Liver (tissue), 9 donors: ENCODE results near the gene OTOG. TPM values are rescaled to one million over a fixed set of nuclear protein-coding genes. Genes with fewer than 3 reads are reported as not detected.

Experiments
- DNase-seq: peaks from one replicate; pipeline ENCODE4 v3.0.0-alpha.2; 2017; ENCODE audit warnings: low spot score
- H3K27ac ChIP-seq, 2 donors: one replicate each; pipeline ENCODE4 v1.7.0; 2013; ENCODE audit warnings: inconsistent platforms in 2 of 2, low read length in 2 of 2, control low read depth in 1 of 2, low read depth in 1 of 2, mild to moderate bottlenecking in 1 of 2
- H3K27me3 ChIP-seq, 4 donors: one replicate each; pipeline versions ENCODE4 v1.6.1 to v1.7.0; 2013; ENCODE audit warnings: low read length in 3 of 4, inconsistent platforms in 1 of 4, mild to moderate bottlenecking in 1 of 4, moderate library complexity in 1 of 4; ENCODE audit not compliant: control insufficient read depth in 4 of 4, insufficient read depth in 4 of 4
- H3K36me3 ChIP-seq, 4 donors: one replicate each; pipeline versions ENCODE4 v1.6.1 to v1.7.0; 2013; ENCODE audit warnings: low read length in 3 of 4, mild to moderate bottlenecking in 3 of 4, low read depth in 1 of 4, moderate library complexity in 1 of 4; ENCODE audit not compliant: control insufficient read depth in 4 of 4, insufficient read depth in 3 of 4
- H3K4me1 ChIP-seq, 4 donors: one replicate each; pipeline versions ENCODE4 v1.6.1 to v1.7.0; 2013; ENCODE audit warnings: low read length in 3 of 4, mild to moderate bottlenecking in 3 of 4, moderate library complexity in 1 of 4; ENCODE audit not compliant: control insufficient read depth in 4 of 4, insufficient read depth in 4 of 4
- H3K4me3 ChIP-seq, 3 donors: one replicate each; pipeline versions ENCODE4 v1.6.1 to v1.7.0; 2013; ENCODE audit warnings: low read length in 3 of 3, control low read depth in 1 of 3, low read depth in 1 of 3, mild to moderate bottlenecking in 1 of 3
- H3K9ac ChIP-seq, 2 donors: one replicate each; pipeline ENCODE4 v1.7.0; 2013; ENCODE audit warnings: low read length in 2 of 2, mild to moderate bottlenecking in 2 of 2, moderate library complexity in 2 of 2, control low read depth in 1 of 2, low read depth in 1 of 2
- H3K9me3 ChIP-seq, 4 donors: one replicate each; pipeline versions ENCODE4 v1.6.1 to v1.7.0; 2013; ENCODE audit warnings: low read length in 3 of 4; ENCODE audit not compliant: control insufficient read depth in 4 of 4
- CTCF ChIP-seq: fragments of 150-350 bp; IDR thresholded peaks from 2 replicates; pipeline ENCODE4 v1.5.1; 2017; ENCODE audit warnings: improper control_type of control experiment, low read depth, low read length; ENCODE audit not compliant: missing input control
- FOXA1 ChIP-seq: IDR thresholded peaks from 2 replicates; pipeline ENCODE4 v1.6.1; 2016; ENCODE audit warnings: antibody characterized with exemption
- FOXA2 ChIP-seq: IDR thresholded peaks from 2 replicates; pipeline ENCODE4 v1.6.1; 2016; ENCODE audit warnings: antibody characterized with exemption
- HNF4G ChIP-seq: IDR thresholded peaks from 2 replicates; pipeline ENCODE4 v1.6.1; 2016; ENCODE audit warnings: antibody characterized with exemption
- JUND ChIP-seq, 2 donors: IDR thresholded peaks; 2 replicates each; pipeline ENCODE4 v1.6.1; 2016; ENCODE audit warnings: antibody characterized with exemption in 2 of 2
- NR2F2 ChIP-seq: IDR thresholded peaks from 2 replicates; pipeline ENCODE4 v1.6.1; 2016; ENCODE audit warnings: antibody characterized with exemption
- RAD21 ChIP-seq, 2 donors: IDR thresholded peaks; 2 replicates each; pipeline ENCODE4 v1.6.1; 2016; ENCODE audit warnings: antibody characterized with exemption in 2 of 2, mild to moderate bottlenecking in 2 of 2
- SP1 ChIP-seq: IDR thresholded peaks from 2 replicates; pipeline ENCODE4 v1.6.1; 2018; ENCODE audit warnings: antibody characterized with exemption, mild to moderate bottlenecking
- YY1 ChIP-seq: IDR thresholded peaks from 2 replicates; pipeline ENCODE4 v1.6.1; 2016; ENCODE audit warnings: antibody characterized with exemption, mild to moderate bottlenecking
- ZBTB33 ChIP-seq: IDR thresholded peaks from 2 replicates; pipeline ENCODE4 v1.6.1; 2016; ENCODE audit warnings: antibody characterized with exemption
- WGBS: extraction: QIAGEN DNeasy Blood & Tissue Kit; methylation state at CpG from one replicate; pipeline ENCODE4 v1.1.7; 2013; 5-methylcytosine and 5-hydroxymethylcytosine counted together
- polyA plus RNA-seq, 2 donors: library from polyadenylated mRNA; stranded (reverse) in 1 of 2; unstranded in 1 of 2; fragments of 200-250 nt in 1 of 2; fragments of >200 nt in 1 of 2; fragmentation: Nextera tagmentation in 1 of 2; extraction: Ambion mirVana in 1 of 2; gene quantifications; one replicate each; pipeline versions ENCODE4 v1.2.1 to v1.2.3, GENCODE V29; 2013 to 2015
- total RNA-seq, 2 donors: library from RNA; depleted of rRNA; stranded (reverse); fragments of >200 nt; gene quantifications; one replicate each; pipeline ENCODE4 v1.2.3, GENCODE V29; 2014
- donor health status: healthy.
- donor health status: healthy.
- donor health status: healthy.
- donor health status: healthy.
- donor health status: healthy.

OTOG gene
- total and polyA plus RNA-seq, 4 donors: not detected

- no peak for TF ChIP-seq CTCF
Observed at GRCh38 chr11:17498475-17498874, 48.6 kb upstream of the OTOG start (continued).

- WGBS: 90% methylated on average over 12 of the region's 12 CpGs
- Histone ChIP-seq H3K9me3 (no peaks in the 10 kb centered on the region), H3K27ac (no peak overlapping the region), H3K36me3 (no peaks in the 10 kb centered on the region), H3K4me1 (no peaks in the 10 kb centered on the region), H3K9ac (no peak overlapping the region), H3K4me3 (no peak overlapping the region), H3K27me3 (no peaks in the 10 kb centered on the region)
- DNase-seq: no peak
- TF ChIP-seq HNF4G: no peak
- no peak for TF ChIP-seq FOXA1
Observed at GRCh38 chr11:17500673-17501072, 46.4 kb upstream of the OTOG start.

GRCh38 chr11:17502630-17503029, 44.4 kb upstream of the OTOG start:
- WGBS: 84% methylated on average over 4 of the region's 4 CpGs
- no peak for DNase-seq
- no peak for TF ChIP-seq FOXA2
- Histone ChIP-seq H3K27me3 (no peaks in the 10 kb centered on the region), H3K4me1 (no peaks in the 10 kb centered on the region), H3K36me3 (no peaks in the 10 kb centered on the region), H3K27ac (no peak overlapping the region), H3K4me3 (no peak overlapping the region), H3K9ac (no peak overlapping the region), H3K9me3 (no peaks in the 10 kb centered on the region)

- Histone ChIP-seq H3K36me3 (no peaks in the 10 kb centered on the region), H3K4me1 (no peaks in the 10 kb centered on the region), H3K9ac (no peak overlapping the region), H3K9me3 (no peaks in the 10 kb centered on the region), H3K4me3 (no peak overlapping the region), H3K27me3 (no peaks in the 10 kb centered on the region), H3K27ac (no peak overlapping the region)
- DNase-seq: peak; percentile 75
- no peak for TF ChIP-seq JUND (IDR thresholded peaks at IDR 0.05)
- no peak for TF ChIP-seq ZBTB33
- TF ChIP-seq NR2F2: no peak
- no peak for TF ChIP-seq YY1
- TF ChIP-seq CTCF: peak; percentile 99
- peak; percentile 97 to 99 for TF ChIP-seq RAD21 (IDR thresholded peaks at IDR 0.05)
- TF ChIP-seq SP1: no peak
- WGBS: 34% methylated on average over 9 of the region's 9 CpGs
Observed at GRCh38 chr11:17504330-17505107, 42.5 kb upstream of the OTOG start.
